NCI-H2227 treated with DMSO at 0.1 percent for 48 hours (cell line): ENCODE measurements around the gene FNIP1.
"Not testable (repeated sequence)": the region's sequence is repeated elsewhere in the genome, so short reads cannot be mapped to it uniquely, and the experiment has no call there.

Experiments used
- DNase-seq: peaks from one replicate; lab custom pipeline; 2025; lab: John Stamatoyannopoulos, UW

Gene FNIP1

GRCh38 chr5:131637694-131638093, 159.1 kb downstream of the FNIP1 start:
- DNase-seq, result no peak

DNA sequence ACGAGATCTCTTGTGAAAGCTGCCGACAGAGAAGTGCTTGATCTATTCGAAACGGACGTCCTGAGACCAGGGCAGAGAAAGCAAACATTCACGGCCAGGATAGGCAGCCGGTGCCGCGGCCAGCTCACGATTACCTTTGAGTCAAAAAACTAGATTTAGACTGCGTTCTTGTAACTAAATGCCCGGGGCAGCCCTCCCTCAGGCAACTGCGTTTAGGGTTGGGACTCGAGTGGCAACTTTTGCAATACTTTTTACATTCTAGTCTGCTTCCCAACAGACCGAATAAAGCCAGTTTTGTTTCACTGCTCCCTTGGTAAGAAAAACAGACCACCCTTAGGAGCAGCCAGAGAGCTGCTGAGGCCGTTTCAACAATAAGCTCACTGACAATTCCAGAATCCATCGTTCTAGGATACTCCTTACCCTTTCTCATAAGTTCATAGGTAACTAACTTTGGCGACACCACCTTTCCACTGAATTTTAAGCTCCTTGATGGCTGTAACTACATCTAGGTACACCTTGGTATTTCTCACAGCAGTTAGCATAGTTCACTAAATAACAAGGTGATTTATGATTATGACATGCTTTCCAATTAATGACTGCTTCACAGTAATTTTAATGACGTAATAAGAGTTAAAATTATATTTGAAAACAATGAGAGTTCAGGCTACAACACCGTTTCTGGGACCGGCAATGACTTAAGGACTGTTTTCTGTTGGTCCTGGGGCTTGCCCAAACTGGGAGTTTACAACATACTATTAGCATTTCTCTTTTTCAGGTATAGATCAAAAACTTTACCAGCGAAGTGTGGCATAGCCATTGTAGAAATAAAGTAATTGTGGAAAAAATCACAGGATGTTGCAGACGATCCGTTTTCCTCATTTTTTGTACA, 160.9 kb downstream of the FNIP1 start:
- peak; percentile 64 for DNase-seq

GRCh38 chr5:131634996-131635683, 161.7 kb downstream of the FNIP1 start, which contains the start of gene RAPGEF6:
TSS of gene RAPGEF6 (minus strand) at chr5:131635229. CDS start at chr5:131635030, 199 bp downstream.
- peak; percentile 94 for DNase-seq

DNA sequence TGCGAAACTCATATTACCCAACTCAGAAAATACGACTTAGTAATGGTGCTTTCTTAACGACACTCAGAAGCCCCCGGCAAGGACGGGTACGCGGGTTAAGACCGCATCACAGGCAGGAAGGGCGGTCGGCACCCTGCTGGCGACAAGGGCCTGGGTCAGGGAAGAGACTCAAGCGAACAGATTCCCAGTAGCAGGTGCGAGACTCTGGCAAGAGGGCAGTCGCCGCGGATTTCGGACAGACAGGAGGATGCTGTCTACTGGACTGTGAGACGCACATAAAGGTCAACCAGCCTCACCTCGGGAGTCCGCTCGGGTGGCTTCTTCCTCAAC, 162.2 kb downstream of the FNIP1 start:
- no peak for DNase-seq

DNA sequence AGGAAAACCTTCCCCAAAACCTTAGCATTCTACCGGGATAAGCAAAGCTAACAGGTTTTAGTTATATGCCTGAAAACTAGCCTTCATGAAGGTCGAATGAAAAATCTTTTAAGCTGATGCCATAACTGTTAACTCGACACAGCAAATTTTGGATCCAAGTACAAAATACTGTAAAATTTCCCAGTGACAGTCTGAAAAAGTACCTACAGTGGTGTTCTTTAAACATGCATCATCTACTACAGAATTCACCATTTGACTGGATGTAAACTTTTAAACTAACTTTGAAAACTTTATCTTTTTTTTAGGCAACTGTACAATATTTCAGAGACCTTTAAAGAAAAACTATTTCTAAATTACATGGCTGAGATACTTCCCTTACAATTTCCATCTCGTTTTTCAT, 162.6 kb downstream of the FNIP1 start:
- DNase-seq, result no peak

- DNase-seq, result no peak
Measured at GRCh38 chr5:131633830-131634229, 163.0 kb downstream of the FNIP1 start.

DNA sequence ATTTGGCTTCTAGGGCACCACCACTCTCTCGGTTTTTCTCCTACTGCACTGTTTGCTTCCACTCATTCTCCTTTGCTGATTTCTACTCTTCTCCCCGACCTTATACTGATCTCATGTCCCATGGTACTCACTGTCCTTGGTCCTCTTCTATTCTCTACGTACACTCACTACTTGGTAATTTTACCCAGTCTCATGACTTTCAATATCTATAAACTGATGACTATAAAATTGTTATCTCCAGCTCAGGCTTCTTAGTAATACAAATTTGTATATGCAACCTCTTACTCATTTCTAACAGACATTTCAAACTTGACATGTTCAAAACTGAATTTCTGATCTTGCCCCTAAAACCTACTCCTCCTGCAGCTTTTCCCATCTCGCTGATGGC, 165.9 kb downstream of the FNIP1 start:
- DNase-seq, result no peak

DNA sequence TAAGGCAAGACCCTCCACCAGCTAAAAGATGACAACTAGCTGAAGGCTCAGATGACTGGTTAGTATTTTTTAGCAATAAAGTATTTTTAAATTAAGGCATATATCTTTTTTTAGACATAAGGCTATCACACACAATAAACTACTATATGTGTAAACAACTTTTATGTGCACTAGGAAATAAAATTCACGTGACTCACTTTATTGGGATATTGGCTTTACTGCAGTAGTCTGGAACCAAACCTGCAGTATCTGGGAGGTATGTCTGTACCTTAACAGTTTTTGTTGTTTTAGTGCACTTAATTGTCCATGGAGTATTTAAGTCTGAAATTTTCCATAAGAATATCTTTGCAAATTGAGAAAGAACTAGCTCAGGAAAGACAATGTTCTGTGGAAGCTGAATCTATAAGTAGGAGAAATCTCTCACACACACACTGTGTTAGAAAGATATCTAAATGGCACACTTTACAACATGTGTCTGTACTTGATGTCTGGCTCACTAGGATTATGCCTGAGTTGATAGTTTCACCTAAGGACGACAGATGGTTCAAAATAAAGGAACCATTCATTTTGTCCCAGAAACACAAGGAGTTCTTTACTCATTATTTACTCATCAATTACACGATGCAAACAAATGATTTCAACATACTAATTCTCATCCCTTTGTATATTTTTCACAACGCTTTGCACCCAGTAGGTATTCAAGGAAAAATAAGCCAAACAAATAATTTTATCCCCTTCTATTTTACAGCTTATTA, 166.4 kb downstream of the FNIP1 start:
- DNase-seq, result no peak

DNA sequence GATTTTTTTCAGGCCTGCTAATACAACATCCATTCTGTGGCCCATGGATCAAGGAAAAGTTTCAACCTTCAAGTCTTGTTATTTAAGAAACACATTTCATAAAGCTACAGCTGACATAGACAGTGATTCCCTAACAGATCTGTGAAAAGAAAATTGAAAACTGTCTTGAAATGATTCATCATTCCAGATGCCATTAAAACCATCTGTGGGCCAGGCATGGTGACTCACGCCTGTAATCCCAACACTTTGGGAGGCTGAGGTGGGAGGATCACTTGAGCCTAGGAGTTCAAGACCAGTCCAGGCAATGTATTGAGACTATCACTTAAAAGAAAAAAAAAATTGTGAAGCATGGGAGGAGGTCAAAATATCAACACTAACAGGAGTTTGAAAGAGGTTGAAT, 167.8 kb downstream of the FNIP1 start:
- no peak for DNase-seq

GRCh38 chr5:131627207-131627865, 169.5 kb downstream of the FNIP1 start:
- no peak for DNase-seq

GRCh38 chr5:131622633-131623032, 174.2 kb downstream of the FNIP1 start:
- no peak for DNase-seq

DNA sequence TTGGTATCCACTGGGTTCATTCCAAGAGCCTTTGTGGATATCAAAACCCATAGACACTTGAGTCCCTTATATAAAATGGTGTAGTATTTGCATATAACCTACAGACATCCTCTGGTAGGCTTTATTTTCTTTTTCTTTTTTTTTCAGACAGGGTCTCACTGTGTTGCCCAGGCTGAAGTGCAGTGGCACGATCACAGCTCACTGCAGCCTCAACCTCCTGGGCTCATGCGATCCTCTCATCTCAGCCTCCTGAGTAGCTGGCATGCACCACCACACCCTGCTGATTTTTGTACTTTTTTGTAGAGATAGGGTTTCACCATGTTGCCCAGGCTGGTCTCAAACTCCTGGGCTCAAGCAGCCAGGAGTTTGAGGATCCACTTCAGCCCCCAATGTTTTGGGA, 175.7 kb downstream of the FNIP1 start:
- DNase-seq, result not testable (repeated sequence)

DNA sequence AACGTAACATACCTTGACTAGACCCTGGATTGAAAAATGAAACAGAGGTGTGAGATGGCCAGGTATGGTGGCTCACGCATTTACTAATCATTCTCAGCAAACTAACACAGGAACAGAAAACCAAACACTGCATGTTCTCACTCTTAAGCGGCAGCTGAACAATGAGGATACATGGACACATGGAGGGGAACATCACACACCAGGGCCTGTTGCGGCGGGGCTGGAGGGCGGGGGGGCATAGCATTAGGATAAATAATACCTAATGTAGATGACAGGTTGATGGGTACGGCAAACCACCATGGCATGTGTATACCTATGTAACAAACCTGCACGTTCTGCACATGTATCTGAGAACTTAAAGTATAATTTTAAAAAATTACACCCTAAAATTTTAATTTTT, 177.7 kb downstream of the FNIP1 start:
- DNase-seq, result no peak

GRCh38 chr5:131617140-131617822, 179.5 kb downstream of the FNIP1 start:
- no peak for DNase-seq

DNA sequence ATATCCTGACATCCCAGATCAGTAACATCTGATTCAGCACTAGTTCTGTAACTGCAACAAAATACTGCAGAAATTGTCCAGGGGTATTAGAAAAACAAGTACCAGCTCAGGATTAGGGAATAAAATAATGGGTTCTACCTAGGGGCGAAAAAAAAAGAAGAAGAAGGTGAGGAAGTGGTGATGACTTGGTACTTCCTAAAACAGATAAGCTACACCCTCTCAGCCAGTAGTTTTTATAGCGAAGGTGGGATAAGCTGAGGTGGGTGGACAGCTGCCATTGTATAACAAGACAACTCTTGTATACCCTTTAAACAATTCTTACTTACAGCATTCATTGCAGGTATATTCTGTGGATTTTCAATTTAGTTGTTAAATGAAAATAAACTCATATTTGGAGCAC, 180.9 kb downstream of the FNIP1 start:
- DNase-seq, result no peak

DNA sequence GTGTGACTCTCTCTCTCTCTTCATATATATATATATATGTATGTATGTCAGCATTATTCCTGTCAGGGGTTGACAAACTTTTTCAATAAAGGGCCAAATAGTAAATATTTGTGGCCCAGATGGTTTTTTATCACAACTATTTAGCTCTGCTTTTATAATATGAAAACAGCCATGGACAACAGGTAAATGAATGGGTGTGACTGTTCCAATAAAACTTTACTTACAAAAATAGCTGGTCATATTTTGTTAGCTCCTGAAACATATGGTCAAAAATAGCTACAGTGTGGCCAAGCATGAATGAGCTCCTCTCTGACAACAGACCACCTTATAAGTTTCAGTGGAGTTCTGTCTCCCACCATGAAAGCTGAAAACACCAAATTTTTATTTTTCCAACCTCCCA, 183.4 kb downstream of the FNIP1 start:
- DNase-seq, result no peak

- no peak for DNase-seq
Measured at GRCh38 chr5:131611064-131611381, 185.8 kb downstream of the FNIP1 start.

- DNase-seq, result no peak
Measured at GRCh38 chr5:131610198-131611063, 186.4 kb downstream of the FNIP1 start.

GRCh38 chr5:131609774-131610173, 187.0 kb downstream of the FNIP1 start:
- no peak for DNase-seq

DNA sequence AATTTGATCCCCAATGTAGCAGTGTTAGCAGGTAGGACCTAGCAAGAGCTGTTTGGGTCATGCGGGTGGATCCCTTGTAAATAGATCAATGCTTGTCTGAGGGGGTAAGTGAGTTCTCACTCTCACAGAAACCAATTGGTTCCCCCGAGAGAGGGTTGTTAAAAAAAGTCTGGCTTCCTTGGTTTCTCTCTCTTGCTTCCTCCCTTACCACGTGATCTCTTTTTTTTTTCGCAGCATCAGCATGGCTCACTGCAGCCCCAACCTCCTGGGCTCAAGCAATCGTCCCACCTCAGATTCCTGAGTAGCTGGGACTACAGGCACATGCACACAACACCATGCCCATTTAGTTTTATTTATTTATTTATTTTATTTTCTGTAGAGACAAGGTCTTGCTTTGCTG, 188.2 kb downstream of the FNIP1 start:
- no peak for DNase-seq
